GM18861 (cell line): Measurements from ENCODE around the gene CALML3.
"Not testable (repeated sequence)": the region's sequence is repeated elsewhere in the genome, so short reads cannot be mapped to it uniquely, and the experiment has no call there.

ENCODE experiments used
- ATAC-seq: cut with Tn5 transposase; IDR thresholded peaks from one replicate; pipeline ENCODE4 v1.9.1; 2021; ENCODE audit not compliant: unreplicated experiment

CALML3 gene

GRCh38 chr10:5524641-5525560, at the start of gene CALML3:
TSS of gene CALML3 (plus strand) at chr10:5524961. CDS start at chr10:5525086, 125 bp downstream.
- ATAC-seq, result no peak

DNA sequence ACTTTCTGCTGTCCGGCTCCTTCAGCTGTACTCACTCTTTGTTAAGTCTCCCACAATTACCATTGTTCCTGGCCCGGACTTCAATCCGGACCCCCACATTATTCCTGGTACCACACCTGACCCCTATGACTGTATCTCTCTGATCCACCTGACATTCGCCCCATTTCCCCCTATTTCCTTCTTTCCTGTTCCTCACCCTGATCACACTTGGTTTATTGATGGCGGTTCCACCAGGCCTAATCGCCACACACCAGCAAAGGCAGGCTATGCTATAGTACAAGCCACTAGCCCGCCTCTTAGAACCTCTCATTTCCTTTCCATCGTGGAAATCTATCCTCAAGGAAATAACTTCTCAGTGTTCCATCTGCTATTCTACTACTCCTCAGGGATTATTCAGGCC, 49.7 kb upstream of the CALML3 start:
- ATAC-seq, result not testable (repeated sequence)

- ATAC-seq, result not testable (repeated sequence)
These were observed 48.6 kb upstream of the CALML3 start for GRCh38 chr10:5475974-5476807.

DNA sequence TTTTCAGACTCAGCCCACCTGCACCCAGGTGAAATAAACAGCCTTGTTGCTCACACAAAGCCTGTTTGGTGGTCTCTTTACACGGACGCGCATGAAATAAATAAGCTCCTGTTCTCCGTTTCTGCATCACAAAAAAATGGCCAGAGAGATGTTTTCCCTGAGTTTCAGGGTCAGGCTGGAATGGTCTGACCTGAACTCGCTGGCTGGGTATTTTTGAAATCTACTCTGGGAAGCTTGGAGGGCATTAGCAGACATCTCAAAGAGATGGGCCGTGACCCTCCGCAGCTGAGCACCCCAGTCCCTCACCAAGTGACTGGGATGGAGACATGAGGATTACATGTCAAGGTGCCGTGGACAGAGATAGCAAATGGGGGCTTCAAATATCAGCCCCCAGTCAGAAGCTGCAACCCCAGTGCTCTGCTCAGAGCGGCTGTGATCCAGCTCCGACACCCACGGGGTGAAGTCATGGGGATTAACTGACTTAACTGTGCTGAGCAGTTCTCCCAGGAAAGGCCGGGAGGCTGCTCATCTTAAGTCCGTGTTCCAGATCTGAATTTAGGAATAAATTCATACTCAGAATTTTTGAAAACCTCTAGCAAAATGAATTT, 47.7 kb upstream of the CALML3 start:
- no peak for ATAC-seq

DNA sequence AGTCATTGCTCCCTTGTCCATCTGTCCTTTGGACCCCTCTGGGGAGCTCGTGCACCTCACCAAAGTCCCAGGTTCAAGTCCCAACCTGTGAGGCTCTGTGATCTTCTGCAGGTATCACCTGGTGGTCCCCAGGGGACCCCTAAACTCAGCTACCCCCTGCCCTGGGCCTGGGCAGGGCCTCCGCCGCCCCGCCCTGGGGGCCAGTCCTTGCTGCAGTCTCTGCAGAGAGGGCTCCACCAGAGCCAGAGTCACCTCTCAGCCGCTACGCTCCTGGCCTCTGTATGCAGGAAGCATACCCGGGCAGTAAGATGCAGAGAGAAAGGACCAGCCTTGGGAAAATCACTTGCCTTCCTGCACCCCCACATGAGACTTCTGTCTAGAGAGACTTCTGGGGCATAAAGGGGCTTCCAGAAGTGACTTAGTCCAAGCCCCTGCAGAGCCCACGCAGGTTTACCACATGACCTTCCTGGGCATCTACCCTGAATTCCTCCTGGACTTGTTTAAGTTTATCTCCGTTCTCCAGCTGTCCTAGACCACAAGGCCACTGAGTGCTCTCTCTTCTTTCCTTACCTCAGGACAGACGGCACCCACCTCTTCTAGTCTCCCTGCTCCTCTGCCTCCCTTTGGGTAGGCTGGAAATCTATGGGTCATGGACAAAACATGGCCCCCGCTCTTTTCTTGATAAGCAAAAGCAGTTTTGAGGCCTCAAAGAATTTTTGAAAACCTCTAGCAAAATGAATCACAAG, 46.6 kb upstream of the CALML3 start:
- no peak for ATAC-seq

- ATAC-seq, result no peak
These were observed 46.0 kb upstream of the CALML3 start for GRCh38 chr10:5478694-5479305.

- no peak for ATAC-seq
These were observed 45.1 kb upstream of the CALML3 start for GRCh38 chr10:5479481-5480161.

DNA sequence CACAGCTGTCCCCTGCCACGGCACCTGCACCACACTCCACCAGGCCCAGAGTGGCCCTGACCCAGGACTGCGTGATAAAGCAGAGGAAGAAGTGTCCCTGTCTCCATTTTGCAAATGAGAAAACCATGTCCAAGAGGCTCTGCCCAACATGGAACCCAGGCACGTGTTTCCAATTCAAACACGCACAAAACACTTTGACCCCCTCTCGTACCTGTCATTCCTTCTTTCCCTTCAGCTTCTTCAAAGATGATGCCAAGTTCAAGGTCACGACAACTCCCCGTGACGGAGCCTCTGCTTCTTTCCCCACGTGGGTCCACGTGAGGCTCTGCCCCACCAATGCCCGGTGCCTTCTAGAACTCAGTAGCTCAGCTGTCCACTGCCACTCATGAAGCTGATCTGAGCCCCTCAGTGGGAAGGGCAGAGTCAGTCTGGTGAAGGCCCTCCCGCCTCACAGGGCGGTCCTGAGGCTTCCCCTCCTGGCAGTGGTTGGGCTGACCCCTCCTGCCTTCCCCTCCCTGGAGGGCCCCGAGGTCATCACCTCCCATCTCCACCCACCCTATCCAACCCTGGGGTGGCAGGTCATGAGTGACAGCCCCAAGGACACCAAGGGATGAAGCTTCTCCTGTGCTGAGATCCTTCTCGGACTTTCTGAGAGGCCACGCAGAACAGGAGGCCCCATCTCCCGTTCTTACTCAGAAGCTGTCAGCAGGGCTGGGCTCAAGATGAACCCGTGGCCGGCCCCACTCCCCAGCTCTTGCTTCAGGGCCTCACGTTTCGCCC, 44.4 kb upstream of the CALML3 start:
- no peak for ATAC-seq

DNA sequence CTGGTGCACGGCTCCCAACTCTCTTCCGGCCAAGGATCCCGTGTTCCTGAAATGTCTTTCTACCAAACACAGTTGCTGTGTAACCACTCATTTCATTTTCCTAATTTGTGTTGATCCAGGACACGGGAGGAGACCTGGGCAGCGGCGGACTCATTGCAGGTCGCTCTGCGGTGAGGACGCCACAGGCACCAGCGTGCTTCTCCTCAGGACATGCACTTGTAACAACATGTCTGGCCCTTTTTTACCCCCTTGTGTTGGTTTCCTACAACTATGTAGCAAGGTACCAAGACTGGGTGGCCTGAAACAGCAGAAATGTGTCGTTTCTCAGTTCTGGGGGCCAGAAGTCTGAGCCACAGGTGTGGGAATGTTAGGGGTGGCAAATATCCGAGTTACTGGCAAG, 43.6 kb upstream of the CALML3 start:
- ATAC-seq, result no peak

- ATAC-seq, result no peak
These were observed 42.7 kb upstream of the CALML3 start for GRCh38 chr10:5482016-5482415.

- no peak for ATAC-seq
These were observed 40.6 kb upstream of the CALML3 start for GRCh38 chr10:5484205-5484604.

- ATAC-seq, result no peak
These were observed 39.5 kb upstream of the CALML3 start for GRCh38 chr10:5485290-5485689.

DNA sequence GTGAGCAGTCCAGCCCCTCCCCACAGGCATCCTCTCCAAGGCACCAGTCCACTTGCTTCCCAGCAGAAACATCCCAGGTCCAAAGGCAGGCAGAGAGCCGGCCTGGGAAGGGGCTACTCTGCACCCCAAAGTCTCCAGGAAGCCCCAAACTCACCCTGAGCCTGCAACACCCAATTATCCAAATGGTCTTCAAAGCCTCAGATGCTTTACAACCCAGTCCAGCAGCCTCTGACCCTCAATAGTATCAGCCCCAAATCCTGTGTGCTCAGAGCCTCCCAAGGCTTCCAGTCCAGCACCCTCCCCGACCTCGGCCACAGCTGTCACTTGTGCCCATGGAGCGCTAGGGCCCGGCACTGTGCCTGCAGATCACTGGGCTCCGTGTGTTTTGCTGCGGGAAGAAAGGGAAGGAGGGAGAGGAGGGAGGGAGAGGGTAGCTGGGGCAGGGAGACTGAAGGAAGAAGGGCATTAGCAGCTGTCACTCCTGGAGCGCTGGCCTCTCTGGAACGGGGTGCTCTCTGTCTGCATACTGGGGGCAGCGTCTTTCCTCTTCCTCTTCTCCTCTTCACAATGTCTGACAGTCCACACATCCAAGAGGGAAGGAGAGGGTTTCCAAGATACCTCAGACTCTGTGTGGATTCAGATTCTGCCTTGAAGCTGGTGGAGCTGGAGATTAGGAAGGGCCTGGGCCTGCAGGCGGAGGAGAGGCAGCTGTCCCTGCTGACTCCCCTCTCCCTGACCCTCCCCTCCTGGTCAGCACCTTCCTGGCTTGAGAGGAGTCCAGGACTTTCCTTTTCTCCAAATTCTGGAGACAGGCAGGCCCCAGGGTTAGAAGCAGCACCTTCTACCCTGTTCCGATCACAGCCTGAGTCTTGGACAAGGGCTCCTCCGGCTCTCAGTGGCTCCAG, 38.6 kb upstream of the CALML3 start:
- no peak for ATAC-seq

- ATAC-seq, result no peak
These were observed 37.9 kb upstream of the CALML3 start for GRCh38 chr10:5486853-5487235.

- no peak for ATAC-seq
These were observed 36.2 kb upstream of the CALML3 start for GRCh38 chr10:5488272-5489161.

DNA sequence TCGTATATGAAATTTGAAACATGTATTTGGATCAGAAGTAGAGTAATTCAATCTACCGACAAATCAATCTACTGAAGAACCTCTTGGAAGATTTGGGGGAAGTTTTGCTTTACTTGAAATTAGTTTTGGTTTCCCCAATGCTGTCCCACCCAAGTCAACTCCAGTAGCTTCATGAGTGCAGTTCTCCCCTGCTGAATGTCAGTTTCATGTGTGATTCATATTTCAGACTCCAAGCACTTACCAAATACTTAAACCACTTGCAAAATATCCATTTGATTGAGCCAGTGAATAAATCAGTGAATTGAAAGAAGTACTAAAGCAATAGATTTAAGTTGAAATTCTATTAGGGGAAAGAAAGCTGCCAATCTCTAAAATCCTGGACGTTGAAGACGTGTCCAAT, 34.7 kb upstream of the CALML3 start:
- no peak for ATAC-seq
